Effector memory CD4-positive, alpha-beta T cell (primary cell): ENCODE data around the gene NLGN1.

Experiments used
- DNase-seq, 3 donors: peaks; one replicate each; pipeline ENCODE4 v3.0.0-alpha.2; 2020
- H3K27ac ChIP-seq: 2 replicates; pipeline ENCODE4 v1.7.0; 2013; ENCODE audit warnings: mild to moderate bottlenecking, low read length, moderate library complexity; ENCODE audit not compliant: insufficient read depth, poor library complexity, severe bottlenecking
- H3K27me3 ChIP-seq: replicated peaks from 2 replicates; pipeline ENCODE4 v1.7.0; 2013; ENCODE audit warnings: mild to moderate bottlenecking, low read length; ENCODE audit not compliant: insufficient read depth, control insufficient read depth, poor library complexity, severe bottlenecking
- H3K36me3 ChIP-seq: 2 replicates; pipeline ENCODE4 v1.7.0; 2013; ENCODE audit warnings: mild to moderate bottlenecking, low read length, moderate library complexity; ENCODE audit not compliant: control insufficient read depth, insufficient read depth
- H3K4me1 ChIP-seq: 2 replicates; pipeline ENCODE4 v1.7.0; 2013; ENCODE audit warnings: low read length, mild to moderate bottlenecking; ENCODE audit not compliant: control insufficient read depth, insufficient read depth, poor library complexity, severe bottlenecking
- H3K4me3 ChIP-seq: 2 replicates; pipeline ENCODE4 v1.7.0; 2013; ENCODE audit warnings: low read length, low read depth, mild to moderate bottlenecking; ENCODE audit not compliant: insufficient read depth, poor library complexity, severe bottlenecking
- H3K9me3 ChIP-seq: 2 replicates; pipeline ENCODE4 v1.7.0; 2013; ENCODE audit warnings: mild to moderate bottlenecking, low read length, moderate library complexity; ENCODE audit not compliant: control insufficient read depth

The NLGN1 gene

GRCh38 chr3:173742491-173742890 is 344.9 kb downstream of the NLGN1 start:
- no peaks in the 10 kb centered on the region for H3K27me3 ChIP-seq
- no peak for DNase-seq
- no peak overlapping the region for H3K27ac ChIP-seq
- H3K36me3 ChIP-seq, result no peaks in the 10 kb centered on the region
- no peaks in the 10 kb centered on the region for H3K4me1 ChIP-seq
- no peaks in the 10 kb centered on the region for H3K9me3 ChIP-seq
- no peak overlapping the region for H3K4me3 ChIP-seq

- H3K4me1 ChIP-seq, result no peaks in the 10 kb centered on the region
- no peak for DNase-seq
- H3K27ac ChIP-seq, result no peak overlapping the region
- H3K27me3 ChIP-seq, result no peaks in the 10 kb centered on the region
- no peaks in the 10 kb centered on the region for H3K36me3 ChIP-seq
- no peaks in the 10 kb centered on the region for H3K9me3 ChIP-seq
- H3K4me3 ChIP-seq, result no peak overlapping the region
Measured at GRCh38 chr3:173743111-173743510, 345.6 kb downstream of the NLGN1 start.

GRCh38 chr3:173743516-173743915 is 346.0 kb downstream of the NLGN1 start:
- Histone ChIP-seq H3K9me3 (no peaks in the 10 kb centered on the region), H3K27ac (no peak overlapping the region), H3K27me3 (no peaks in the 10 kb centered on the region), H3K4me3 (no peak overlapping the region), H3K36me3 (no peaks in the 10 kb centered on the region), H3K4me1 (no peaks in the 10 kb centered on the region)
- DNase-seq, result no peak

GRCh38 chr3:173744479-173744878 is 346.9 kb downstream of the NLGN1 start:
- Histone ChIP-seq H3K4me3 (no peak overlapping the region), H3K9me3 (no peaks in the 10 kb centered on the region), H3K27me3 (no peaks in the 10 kb centered on the region), H3K27ac (no peak overlapping the region), H3K36me3 (no peaks in the 10 kb centered on the region), H3K4me1 (no peaks in the 10 kb centered on the region)
- no peak for DNase-seq

GRCh38 chr3:173744895-173745294 is 347.4 kb downstream of the NLGN1 start:
- H3K27ac ChIP-seq, result no peak overlapping the region
- H3K4me1 ChIP-seq, result no peaks in the 10 kb centered on the region
- no peak overlapping the region for H3K4me3 ChIP-seq
- H3K9me3 ChIP-seq, result no peaks in the 10 kb centered on the region
- H3K27me3 ChIP-seq, result no peaks in the 10 kb centered on the region
- no peak for DNase-seq
- no peaks in the 10 kb centered on the region for H3K36me3 ChIP-seq

GRCh38 chr3:173745952-173746682 is 348.6 kb downstream of the NLGN1 start:
- Histone ChIP-seq H3K36me3 (no peaks in the 10 kb centered on the region), H3K4me3 (no peak overlapping the region), H3K27me3 (no peaks in the 10 kb centered on the region), H3K27ac (no peak overlapping the region), H3K9me3 (no peaks in the 10 kb centered on the region), H3K4me1 (no peaks in the 10 kb centered on the region)
- DNase-seq, result no peak

GRCh38 chr3:173747427-173747826 is 349.9 kb downstream of the NLGN1 start:
- H3K27me3 ChIP-seq, result no peaks in the 10 kb centered on the region
- no peaks in the 10 kb centered on the region for H3K9me3 ChIP-seq
- H3K4me1 ChIP-seq, result no peaks in the 10 kb centered on the region
- no peak overlapping the region for H3K27ac ChIP-seq
- H3K4me3 ChIP-seq, result no peak overlapping the region
- no peak for DNase-seq
- H3K36me3 ChIP-seq, result no peaks in the 10 kb centered on the region

GRCh38 chr3:173748105-173748504 is 350.6 kb downstream of the NLGN1 start:
- no peak for DNase-seq
- Histone ChIP-seq H3K9me3 (no peaks in the 10 kb centered on the region), H3K4me3 (no peak overlapping the region), H3K27ac (no peak overlapping the region), H3K27me3 (no peaks in the 10 kb centered on the region), H3K4me1 (no peaks in the 10 kb centered on the region), H3K36me3 (no peaks in the 10 kb centered on the region)

- Histone ChIP-seq H3K4me3 (no peak overlapping the region), H3K27ac (no peak overlapping the region), H3K9me3 (no peaks in the 10 kb centered on the region), H3K36me3 (no peaks in the 10 kb centered on the region), H3K27me3 (no peaks in the 10 kb centered on the region), H3K4me1 (no peaks in the 10 kb centered on the region)
- no peak for DNase-seq
Measured at GRCh38 chr3:173750095-173750494, 352.6 kb downstream of the NLGN1 start.

GRCh38 chr3:173750591-173750990 is 353.0 kb downstream of the NLGN1 start:
- Histone ChIP-seq H3K27ac (no peak overlapping the region), H3K9me3 (no peaks in the 10 kb centered on the region), H3K4me3 (no peak overlapping the region), H3K4me1 (no peaks in the 10 kb centered on the region), H3K27me3 (no peaks in the 10 kb centered on the region), H3K36me3 (no peaks in the 10 kb centered on the region)
- no peak for DNase-seq
